HepG2 (cell line): ENCODE results near the gene ELL3. TPM values are rescaled to one million over a fixed set of nuclear protein-coding genes. Genes with fewer than 3 reads are reported as not detected.

Experiments
- ATF6 ChIP-seq: sonication (generic); formaldehyde crosslinking; conservative IDR thresholded peaks from 2 replicates; pipeline ENCODE4 v1.4.0; 2020; ENCODE audit warnings: missing genetic modification reagents
- CBX2 ChIP-seq, 2 experiments: fragments of 200-600 bp in 1 of 2; sonication (generic); formaldehyde crosslinking in 1 of 2; IDR thresholded peaks; 2 replicates each; pipeline versions ENCODE4 v1.7.0 to v1.8.1; 2018 to 2022; ENCODE audit warnings: low read depth in 2 of 2, low read length in 1 of 2, mild to moderate bottlenecking in 1 of 2, missing genetic modification reagents in 1 of 2
- ETV6 ChIP-seq: sonication (generic); formaldehyde crosslinking; conservative IDR thresholded peaks from 2 replicates; pipeline ENCODE4 v1.4.0; 2020; ENCODE audit warnings: missing genetic modification reagents
- FOXM1 ChIP-seq: sonication (generic); formaldehyde crosslinking; IDR thresholded peaks from 2 replicates; pipeline ENCODE4 v1.5.0; 2020; ENCODE audit warnings: missing genetic modification reagents
- KDM3A ChIP-seq: IDR thresholded peaks from 2 replicates; pipeline ENCODE4 v1.6.1; 2018; ENCODE audit warnings: low read depth, missing compliant biosample characterization
- NFE2L2 ChIP-seq: fragments of 150-350 bp; IDR thresholded peaks from 2 replicates; pipeline ENCODE4 v1.6.1; 2014; ENCODE audit warnings: low read length
- SETDB1 ChIP-seq: sonication (generic); formaldehyde crosslinking; IDR thresholded peaks from 2 replicates; pipeline ENCODE4 v1.5.1; 2020; ENCODE audit warnings: missing genetic modification reagents, mild to moderate bottlenecking, borderline replicate concordance
- SP5 ChIP-seq: IDR thresholded peaks from 2 replicates; pipeline ENCODE4 v1.6.1; 2016; ENCODE audit warnings: low read depth, borderline replicate concordance
- TBX3 ChIP-seq: fragments of 450-650 bp; IDR thresholded peaks from 2 replicates; pipeline ENCODE4 v1.6.1; 2017; ENCODE audit warnings: antibody characterized with exemption, mild to moderate bottlenecking, inconsistent platforms, borderline replicate concordance
- ZBED4 ChIP-seq: sonication (generic); formaldehyde crosslinking; IDR thresholded peaks from 2 replicates; pipeline ENCODE4 v1.4.0; 2020; ENCODE audit warnings: missing genetic modification reagents, borderline replicate concordance
- ZNF160 ChIP-seq: sonication (generic); formaldehyde crosslinking; IDR thresholded peaks from 2 replicates; pipeline ENCODE4 v1.8.0; 2022; ENCODE audit warnings: mild to moderate bottlenecking, inconsistent platforms, missing genetic modification reagents
- ZNF205 ChIP-seq: IDR thresholded peaks from 2 replicates; pipeline ENCODE4 v1.6.1; 2018; ENCODE audit warnings: missing biosample characterization, missing genetic modification reagents
- ZNF292 ChIP-seq: sonication (generic); formaldehyde crosslinking; IDR thresholded peaks from 2 replicates; pipeline ENCODE4 v1.8.1; 2022; ENCODE audit warnings: mild to moderate bottlenecking, low read depth, missing genetic modification reagents, borderline replicate concordance
- ZNF33B ChIP-seq: sonication (generic); formaldehyde crosslinking; IDR thresholded peaks from 2 replicates; pipeline ENCODE4 v1.5.1; 2020; ENCODE audit warnings: mild to moderate bottlenecking, missing genetic modification reagents
- ZNF44 ChIP-seq: sonication (generic); formaldehyde crosslinking; IDR thresholded peaks from 2 replicates; pipeline ENCODE4 v1.5.1; 2020; ENCODE audit warnings: mild to moderate bottlenecking, missing genetic modification reagents
- ZNF619 ChIP-seq: sonication (generic); formaldehyde crosslinking; IDR thresholded peaks from 2 replicates; pipeline ENCODE4 v1.4.0; 2020; ENCODE audit warnings: mild to moderate bottlenecking, missing genetic modification reagents
- polyA plus RNA-seq, 8 experiments: library from polyadenylated mRNA; depleted of rRNA in 3 of 8; stranded (reverse) in 7 of 8; unstranded in 1 of 8; fragments of >200 nt; fragmentation: Illumina TruSeq in 4 of 8; extraction: Trizol in 4 of 8; gene quantifications; 2 replicates each; pipeline versions ENCODE4 v1.2.1 to v1.2.3, GENCODE V29; 2011 to 2016; ENCODE audit warnings: low read depth in 4 of 8, missing spikeins in 1 of 8, mixed read lengths in 1 of 8; ENCODE audit not compliant: insufficient read depth in 1 of 8
- total RNA-seq, 5 experiments: library from RNA; depleted of rRNA; stranded (reverse); fragments of >200 nt; fragmentation: Illumina TruSeq; extraction: Trizol; gene quantifications; 2 replicates each; pipeline ENCODE4 v1.2.3, GENCODE V29; 2016; ENCODE audit warnings: low read depth in 1 of 5
- TF ChIP-seq, protein P1 (sequence below): sonication (generic); formaldehyde crosslinking; IDR thresholded peaks from 2 replicates; pipeline ENCODE4 v1.8.0; 2022; ENCODE audit warnings: mild to moderate bottlenecking, missing genetic modification reagents, moderate library complexity
- TF ChIP-seq, protein P2 (sequence below): sonication (generic); formaldehyde crosslinking; IDR thresholded peaks from 2 replicates; pipeline ENCODE4 v1.4.0; 2020; ENCODE audit warnings: missing genetic modification reagents

The ELL3 gene
- total and polyA plus RNA-seq, 2 of the 13 experiments (the other 11 are each of a cell fraction or from before 2014, with no cell fraction given), result 6.1 to 8.8 TPM

DNA sequence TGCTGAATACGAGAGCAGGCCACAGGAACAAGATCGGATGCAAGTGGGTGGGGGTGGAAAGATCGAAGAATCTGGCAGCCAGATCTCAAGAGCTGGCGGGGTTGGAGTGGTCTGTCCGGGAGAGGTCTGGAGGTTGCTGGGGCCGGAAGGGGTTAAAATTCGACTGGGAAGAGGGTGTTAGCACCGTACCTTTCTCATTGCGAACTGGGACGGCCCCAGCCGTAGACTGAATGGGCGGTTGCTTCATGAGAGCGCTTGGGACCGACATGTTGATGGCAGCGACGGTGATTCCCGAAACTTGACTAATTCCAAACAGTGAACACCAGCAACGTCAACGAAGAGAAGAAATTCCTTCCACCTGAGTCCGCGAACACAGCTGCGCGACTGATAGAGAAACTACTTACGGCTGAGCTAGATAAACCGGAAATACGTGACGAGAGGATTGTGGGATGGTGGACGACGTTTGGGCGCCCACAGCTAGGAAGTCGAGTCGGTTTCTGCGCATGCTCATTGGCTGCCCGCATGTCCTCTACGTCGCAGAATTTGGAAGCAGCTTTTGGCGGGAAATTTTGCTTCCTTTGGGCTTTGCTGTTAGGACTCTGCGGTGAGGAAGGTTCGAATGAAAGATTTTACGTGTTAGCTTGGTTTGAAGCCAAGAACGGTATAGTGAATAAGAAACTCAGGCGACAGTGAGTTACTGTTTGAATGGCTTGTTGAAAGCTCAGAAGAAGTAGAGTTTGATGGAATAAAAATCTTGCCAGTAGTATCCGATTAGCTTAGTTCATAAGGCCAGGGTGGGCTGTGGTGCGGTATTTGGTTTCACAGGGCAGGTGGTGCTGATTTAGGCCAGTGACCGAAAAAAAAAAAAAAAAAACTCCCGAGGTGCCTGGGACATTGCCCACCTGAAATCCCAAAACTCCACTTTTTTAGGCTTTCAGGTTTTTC, 47.8 kb upstream of the ELL3 start, which contains the start of gene MFAP1 (continued):
- TF ChIP-seq ZBED4 (CRISPR knock-in tag), result peak; percentile 20; the same call in 1 of the 2 replicates
- no peak for TF ChIP-seq FOXM1
- TF ChIP-seq ATF6, result peak; percentile 93
- TF ChIP-seq SP5 (CRISPR knock-in tag), result no peak
- TF ChIP-seq ETV6, result 0 out of 2 replicates have a peak, but pooled peaks have one; percentile 23
- no peak for TF ChIP-seq ZNF160
- TF ChIP-seq ZNF33B, result 0 out of 2 replicates have a peak, but pooled peaks have one; percentile 58
- TF ChIP-seq SETDB1 (CRISPR knock-in tag), result no peak
- TF ChIP-seq ZNF205 (CRISPR knock-in tag), result no peak
- no peak for TF ChIP-seq TBX3
- no peak for TF ChIP-seq ZNF619 (CRISPR knock-in tag)
- 0 out of 2 replicates have a peak, but pooled peaks have one; percentile 43 for TF ChIP-seq KDM3A (CRISPR knock-in tag)
- TF ChIP-seq, protein P1, sequence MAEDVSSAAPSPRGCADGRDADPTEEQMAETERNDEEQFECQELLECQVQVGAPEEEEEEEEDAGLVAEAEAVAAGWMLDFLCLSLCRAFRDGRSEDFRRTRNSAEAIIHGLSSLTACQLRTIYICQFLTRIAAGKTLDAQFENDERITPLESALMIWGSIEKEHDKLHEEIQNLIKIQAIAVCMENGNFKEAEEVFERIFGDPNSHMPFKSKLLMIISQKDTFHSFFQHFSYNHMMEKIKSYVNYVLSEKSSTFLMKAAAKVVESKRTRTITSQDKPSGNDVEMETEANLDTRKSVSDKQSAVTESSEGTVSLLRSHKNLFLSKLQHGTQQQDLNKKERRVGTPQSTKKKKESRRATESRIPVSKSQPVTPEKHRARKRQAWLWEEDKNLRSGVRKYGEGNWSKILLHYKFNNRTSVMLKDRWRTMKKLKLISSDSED (CRISPR knock-in tag), result no peak
- 0 out of 2 replicates have a peak, but pooled peaks have one; percentile 48 for TF ChIP-seq ZNF292 (CRISPR knock-in tag)
- no peak for TF ChIP-seq CBX2 (IDR thresholded peaks at IDR 0.05; ENCODE audit: low read depth, low read length)
- TF ChIP-seq CBX2 (CRISPR knock-in tag; IDR thresholded peaks at IDR 0.05; ENCODE audit: low read depth), result no peak
- TF ChIP-seq, protein P2, sequence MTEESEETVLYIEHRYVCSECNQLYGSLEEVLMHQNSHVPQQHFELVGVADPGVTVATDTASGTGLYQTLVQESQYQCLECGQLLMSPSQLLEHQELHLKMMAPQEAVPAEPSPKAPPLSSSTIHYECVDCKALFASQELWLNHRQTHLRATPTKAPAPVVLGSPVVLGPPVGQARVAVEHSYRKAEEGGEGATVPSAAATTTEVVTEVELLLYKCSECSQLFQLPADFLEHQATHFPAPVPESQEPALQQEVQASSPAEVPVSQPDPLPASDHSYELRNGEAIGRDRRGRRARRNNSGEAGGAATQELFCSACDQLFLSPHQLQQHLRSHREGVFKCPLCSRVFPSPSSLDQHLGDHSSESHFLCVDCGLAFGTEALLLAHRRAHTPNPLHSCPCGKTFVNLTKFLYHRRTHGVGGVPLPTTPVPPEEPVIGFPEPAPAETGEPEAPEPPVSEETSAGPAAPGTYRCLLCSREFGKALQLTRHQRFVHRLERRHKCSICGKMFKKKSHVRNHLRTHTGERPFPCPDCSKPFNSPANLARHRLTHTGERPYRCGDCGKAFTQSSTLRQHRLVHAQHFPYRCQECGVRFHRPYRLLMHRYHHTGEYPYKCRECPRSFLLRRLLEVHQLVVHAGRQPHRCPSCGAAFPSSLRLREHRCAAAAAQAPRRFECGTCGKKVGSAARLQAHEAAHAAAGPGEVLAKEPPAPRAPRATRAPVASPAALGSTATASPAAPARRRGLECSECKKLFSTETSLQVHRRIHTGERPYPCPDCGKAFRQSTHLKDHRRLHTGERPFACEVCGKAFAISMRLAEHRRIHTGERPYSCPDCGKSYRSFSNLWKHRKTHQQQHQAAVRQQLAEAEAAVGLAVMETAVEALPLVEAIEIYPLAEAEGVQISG, result peak; percentile 100
- TF ChIP-seq NFE2L2, result no peak
- TF ChIP-seq ZNF44 (CRISPR knock-in tag), result no peak
